HG03103 (cell line): ENCODE measurements around the gene NUS1.
A peak's percentile ranks its signal among the peaks of the same experiment; 100 is the strongest.
"Not testable (repeated sequence)": the region's sequence is repeated elsewhere in the genome, so short reads cannot be mapped to it uniquely, and the experiment has no call there.

Experiments
- ATAC-seq: cut with Tn5 transposase; IDR thresholded peaks from one replicate; pipeline ENCODE4 v1.9.1; 2021; ENCODE audit warnings: low read depth; ENCODE audit not compliant: unreplicated experiment

NUS1 gene

DNA sequence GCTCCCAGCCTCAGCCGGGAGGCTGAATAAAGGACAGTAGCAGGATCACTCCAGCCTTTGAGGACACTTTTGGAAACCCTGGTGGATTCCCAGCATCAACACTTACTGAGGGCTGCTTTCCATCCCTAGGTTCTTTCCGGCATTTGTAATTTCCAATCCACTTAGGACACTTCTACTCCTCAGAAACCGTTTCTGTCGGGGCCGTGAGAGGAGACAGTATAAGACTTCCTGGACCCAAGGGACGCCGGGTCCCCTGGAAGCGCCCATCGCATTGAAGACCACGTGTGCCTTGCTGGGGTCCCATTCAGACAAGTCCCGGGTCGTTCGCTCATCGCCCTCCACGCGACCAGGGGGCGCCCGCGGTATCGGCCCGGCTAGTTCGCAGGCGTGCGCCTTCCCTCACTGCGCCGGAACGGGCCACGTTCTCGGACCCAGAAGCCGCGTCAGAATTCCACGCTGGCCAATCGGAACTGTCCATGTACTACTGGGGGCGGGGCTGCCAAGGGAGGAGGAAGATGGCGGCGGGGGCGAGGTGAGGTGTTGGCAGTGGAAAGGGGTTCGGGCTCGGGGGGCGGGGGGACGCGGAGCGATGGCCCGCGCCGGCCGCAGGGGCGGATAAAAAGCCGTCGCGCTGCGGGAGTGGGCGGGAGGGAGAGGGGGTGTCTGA, at the start of gene NUS1:
NUS1 (plus strand) TSS at position 479 of the 667 bp plus-strand sequence. CDS start 202 bp downstream, outside the sequence.
- peak; percentile 98 for ATAC-seq

DNA sequence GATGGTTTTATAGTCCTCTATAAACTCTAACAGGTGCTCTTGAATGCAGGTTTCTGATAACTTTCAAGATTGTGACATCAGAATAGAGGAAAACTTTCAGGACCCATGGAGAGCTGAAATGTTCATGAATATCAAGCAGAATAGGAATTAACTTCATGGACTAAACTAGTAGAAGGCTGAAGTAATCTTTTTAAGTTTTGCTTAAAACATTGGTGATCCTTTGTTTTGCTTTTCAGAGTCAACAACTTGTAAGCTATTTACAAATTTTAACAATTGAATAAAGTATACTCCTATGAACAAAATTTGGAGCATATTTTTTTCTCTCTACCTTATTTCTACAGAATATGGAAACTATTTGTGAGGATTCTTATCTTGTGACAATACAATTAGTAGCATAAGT, 47.7 kb upstream of the NUS1 start:
- ATAC-seq: no peak

DNA sequence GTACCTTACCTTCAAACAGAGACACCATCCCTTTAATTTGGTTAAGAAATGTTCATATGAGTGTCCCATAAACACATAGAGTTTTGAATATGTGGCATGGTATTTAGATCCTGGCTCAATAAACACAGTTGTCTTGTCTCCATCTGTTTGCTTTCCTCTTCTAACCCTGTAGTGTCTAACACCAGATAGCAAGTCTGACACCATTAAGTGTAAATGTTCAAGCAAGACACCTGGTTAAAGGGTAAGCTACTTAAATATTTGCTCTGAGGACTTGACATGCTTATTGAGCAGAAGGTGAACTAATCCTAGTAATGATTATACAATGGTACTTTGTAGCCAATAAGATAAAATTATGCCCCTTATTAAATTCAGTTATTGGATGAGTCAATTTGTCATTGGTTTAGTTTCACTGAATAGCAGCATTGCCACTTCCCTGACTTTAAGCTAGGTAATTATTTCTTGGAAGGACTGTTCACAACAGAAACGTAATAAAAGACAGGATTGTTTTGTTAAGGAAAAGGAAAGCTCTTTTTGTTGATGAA, 46.1 kb upstream of the NUS1 start:
- ATAC-seq: no peak

DNA sequence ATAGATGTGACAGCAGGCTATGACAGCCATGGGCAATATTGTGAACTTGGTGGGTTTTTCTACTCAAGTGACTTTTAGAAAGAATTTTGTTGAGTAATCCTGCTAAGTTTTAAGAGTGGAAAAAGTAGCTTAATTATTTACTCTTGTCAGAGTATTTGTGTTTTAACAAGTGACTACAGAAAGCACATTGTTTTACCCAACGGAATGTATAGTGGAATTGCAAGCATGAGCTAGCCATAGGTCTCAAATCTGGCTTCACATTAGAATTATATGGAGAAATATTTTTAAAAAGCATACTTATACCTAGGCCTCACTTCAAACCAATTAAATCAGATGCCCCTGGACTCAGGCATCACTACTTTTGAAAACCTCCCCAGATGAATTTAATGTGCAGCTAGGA, 37.5 kb upstream of the NUS1 start:
- ATAC-seq: no peak

DNA sequence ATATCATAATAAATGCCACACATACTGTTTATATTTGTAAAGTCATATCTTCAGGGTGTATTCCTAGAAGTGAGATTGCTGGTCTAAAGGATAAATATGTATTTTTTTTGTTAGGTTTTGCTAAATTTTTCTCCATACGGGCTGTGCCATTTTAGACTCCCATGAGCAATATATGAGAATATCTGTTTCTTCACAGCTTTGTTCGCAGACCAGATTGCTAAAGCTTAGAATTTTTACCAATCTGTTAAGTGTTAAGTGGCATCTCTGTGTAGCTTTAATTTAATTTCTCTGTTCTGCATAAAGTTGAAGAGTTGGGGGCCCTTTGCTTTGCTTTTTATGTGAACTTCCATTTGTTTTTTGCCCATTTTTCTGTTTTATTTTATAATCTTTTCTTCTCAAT, 32.3 kb upstream of the NUS1 start:
- ATAC-seq: no peak

DNA sequence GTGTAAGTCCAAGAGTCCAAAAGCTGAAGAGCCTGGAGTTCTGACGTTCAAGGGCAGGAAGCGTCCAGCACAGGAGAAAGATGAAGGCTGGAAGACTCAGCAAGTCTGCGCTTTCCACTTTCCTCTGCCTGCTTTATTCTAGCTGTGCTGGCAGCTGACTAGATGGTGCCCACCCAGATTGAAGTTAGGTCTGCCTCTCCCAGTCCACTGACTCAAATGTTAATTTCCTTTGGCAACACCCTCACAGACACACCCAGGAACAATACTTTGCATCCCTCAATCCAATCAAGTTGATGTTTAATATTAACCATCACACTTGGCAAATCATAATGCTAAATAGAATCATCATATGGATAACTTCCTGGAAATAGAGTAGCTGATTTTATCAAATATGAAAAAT, 23.3 kb upstream of the NUS1 start:
- not testable (repeated sequence) for ATAC-seq

DNA sequence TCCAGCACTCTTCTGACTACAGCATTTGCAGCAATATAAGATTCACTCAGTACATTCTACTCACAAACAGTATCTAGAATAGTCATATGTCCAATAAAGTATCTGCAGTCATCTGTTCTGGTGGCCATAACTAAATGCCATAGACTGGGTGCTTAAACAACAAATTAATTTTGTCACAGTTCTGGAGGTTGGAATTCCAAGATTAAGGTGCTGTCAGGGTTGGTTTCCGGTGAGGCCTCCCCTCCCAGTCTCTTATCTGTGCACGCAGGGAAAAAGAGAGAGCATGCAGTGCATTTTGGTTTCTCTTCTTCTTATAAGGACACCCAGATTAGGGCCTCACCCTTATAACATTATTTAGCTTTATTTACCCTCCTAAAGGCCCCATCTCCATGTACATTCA, 21.3 kb upstream of the NUS1 start:
- ATAC-seq: no peak

DNA sequence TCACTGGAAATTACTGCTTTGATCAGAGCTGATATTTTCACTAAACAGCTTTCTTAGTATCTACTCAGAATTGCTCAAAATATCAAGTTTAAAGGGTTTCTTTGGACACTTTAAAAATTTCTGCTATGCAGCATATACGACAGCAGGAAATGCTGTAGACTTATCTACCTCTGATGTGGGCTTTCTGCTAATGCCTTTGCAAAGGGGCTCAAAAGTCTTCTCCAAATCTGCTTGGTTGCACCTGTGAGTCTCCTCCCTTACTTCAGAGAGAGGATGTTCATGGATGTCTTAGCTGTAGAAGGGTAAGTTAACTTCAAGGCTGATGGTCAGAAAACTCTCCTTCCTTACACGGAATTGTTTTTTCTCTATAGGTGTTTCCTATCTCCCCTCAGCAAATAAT, 19.9 kb upstream of the NUS1 start:
- ATAC-seq: no peak

DNA sequence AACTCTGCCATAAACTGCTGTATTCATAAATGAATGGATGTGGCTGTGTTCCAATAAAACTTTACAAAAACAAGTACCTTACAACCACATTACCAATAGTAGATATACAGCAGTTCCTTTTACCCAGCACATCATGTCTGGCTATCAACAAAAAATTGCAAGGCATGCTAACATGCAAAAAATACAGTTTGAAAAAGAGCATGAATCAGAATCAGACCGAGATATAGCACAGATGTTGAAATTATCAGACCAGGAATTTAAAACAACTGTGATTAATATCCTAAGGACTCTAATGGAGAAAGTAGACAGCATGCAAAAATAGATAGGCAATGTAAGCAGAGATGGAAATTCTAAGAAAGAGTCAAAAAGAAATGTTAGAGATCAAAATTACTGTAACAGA, 8.4 kb upstream of the NUS1 start:
- ATAC-seq: no peak

DNA sequence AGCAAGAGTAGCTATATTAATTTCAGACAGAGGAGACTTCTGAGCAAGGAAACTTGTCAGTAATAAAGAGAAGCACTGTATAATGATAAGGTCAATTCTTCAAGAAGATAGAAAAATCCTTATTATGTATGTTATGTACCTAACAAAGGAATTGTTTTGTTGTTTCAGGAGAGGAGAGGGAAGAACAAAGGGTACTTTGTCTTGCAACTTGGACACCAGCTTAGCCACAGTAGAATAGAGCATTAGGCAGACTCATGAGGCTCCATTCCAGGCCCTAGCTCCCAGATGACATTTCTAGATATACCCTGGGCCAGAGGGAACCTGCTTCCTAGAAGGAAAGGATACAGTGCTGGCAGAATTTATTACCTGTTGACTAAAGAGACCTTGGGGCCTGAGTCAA, 6.5 kb upstream of the NUS1 start:
- ATAC-seq: no peak

DNA sequence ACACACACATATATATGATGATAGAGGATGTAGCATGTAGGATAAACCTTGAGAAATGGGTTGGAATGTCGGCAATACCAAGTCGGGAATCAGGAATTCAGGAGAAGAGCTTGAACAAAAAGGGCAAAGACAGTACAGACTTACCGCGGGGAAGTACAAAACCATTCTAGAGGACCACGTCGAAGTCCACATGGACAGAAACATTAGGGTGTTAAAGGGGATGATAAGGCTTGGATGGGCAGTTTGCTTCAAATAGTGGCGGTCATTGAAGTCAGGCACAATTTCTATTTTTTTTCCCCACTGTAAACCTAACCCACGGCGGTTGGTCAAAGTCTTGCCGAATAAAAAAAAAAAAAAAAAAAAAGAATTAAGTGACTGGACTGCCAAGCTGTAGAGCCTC, 766 bp upstream of the NUS1 start:
- no peak for ATAC-seq

DNA sequence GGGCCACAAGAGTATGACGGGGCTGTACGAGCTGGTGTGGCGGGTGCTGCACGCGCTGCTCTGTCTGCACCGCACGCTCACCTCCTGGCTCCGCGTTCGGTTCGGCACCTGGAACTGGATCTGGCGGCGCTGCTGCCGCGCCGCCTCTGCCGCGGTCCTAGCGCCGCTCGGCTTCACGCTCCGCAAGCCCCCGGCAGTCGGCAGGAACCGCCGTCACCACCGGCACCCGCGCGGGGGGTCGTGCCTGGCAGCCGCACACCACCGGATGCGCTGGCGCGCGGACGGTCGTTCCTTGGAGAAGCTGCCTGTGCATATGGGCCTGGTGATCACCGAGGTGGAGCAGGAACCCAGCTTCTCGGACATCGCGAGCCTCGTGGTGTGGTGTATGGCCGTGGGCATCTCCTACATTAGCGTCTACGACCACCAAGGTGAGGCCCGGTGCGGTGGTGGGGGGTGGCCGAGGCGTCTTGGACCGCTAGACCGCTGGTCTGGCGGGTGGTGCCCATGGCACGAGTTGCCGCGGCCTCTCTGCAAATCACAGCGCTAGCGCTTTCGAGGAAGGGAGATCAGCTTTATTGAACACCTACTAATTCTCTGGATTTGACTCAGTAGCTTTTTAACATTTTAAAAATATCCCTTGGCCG, 511 bp downstream of the NUS1 start:
- ATAC-seq: peak; percentile 12

DNA sequence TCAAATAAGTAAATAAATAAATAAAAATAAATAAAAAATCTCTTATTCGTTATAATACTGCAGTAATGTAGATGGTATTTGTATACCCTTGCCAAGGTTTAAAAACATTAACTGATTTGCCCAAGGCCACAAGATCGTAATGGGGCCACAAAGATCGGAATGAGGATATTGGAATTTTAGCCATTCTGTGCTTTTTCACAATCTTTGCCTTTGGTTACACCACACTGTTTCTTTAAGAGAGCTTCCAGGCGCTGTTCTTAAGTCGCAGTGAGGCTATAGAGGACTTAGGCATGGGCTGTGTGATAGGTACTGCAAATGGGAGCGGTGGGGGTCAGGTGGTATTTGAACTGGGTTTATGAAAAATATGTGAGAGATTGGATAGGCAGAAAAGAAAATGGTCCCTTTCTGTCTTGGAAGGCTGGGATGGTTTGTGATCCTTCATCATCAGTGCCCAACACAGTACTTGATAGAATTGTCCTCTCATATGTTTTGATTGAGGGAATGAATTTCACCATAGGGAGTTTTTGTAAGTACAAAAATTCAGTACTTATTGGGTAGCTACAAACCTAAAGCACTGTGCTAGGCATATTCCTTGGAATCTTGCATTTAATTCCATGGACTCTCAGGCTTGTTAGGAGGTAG, 1.4 kb downstream of the NUS1 start:
- ATAC-seq: no peak

DNA sequence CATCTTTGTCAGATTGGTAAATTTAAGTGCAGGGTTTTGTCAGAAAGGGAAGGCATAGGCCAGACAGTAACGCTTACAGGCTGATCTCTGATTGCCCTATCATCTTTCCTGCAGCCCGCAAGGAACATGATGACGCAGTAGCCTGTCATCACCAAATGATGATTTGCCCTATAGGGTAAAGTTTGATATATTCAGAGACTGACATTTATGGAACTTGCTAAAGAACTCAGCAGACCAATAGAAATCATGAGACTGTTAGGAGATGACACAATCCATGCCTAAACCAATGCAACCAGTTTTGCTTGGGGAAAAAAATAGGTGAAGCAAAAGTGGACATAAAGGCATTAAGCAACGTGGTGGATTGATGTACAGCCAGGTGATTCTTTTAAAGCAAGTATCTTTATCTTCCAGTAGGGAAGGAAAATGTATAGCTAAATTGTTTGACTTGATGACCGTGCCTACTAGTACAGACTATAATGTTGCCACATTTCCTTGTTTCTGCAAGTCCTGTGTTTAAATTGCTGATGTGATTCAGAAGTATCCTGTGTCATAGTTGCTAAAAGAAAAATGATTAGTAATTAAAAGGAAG, 2.4 kb downstream of the NUS1 start:
- no peak for ATAC-seq

DNA sequence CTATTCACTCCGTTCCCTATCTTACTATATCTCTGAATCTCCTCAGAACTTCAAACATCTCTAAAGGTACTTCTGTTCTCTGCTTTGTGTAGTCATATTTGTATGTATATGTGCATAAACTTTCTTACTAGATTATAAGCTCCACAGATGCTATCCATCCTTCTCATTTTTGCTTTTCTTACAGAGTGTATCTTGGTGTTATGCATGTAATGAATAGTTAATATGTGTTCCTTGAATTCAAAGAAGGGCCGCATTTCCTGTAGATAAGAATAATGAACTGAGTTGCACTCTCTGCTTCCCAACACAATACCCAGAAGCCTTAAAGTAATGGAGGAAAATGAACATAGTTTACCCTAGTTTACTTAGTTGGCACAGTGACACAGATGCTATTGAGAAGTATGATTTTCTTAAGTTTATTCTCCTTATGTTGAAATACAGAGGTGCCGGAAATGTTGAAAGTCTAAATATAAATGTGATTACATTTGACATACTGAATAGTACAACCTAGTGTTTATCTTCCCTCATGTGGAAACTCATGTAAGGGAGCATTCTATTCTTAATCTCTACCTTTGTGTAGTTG, 6.0 kb downstream of the NUS1 start:
- no peak for ATAC-seq

DNA sequence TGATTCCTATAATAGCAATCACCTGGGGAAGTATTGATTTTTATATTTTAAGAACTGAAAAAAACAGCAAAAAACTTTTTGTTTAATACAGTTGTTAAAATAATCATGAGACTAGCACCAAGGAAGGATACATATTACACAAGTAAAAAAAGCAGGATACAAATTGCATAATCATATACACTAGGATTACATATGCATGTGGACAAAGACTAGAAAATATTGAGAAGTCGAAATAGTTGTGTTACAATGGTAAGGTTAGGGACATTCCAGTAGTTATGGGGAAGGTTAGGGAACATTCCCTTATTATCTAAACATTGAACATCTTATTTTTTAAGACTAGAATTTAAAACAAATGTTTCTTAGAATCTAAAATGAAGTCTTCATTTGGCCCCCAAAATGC, 9.5 kb downstream of the NUS1 start:
- ATAC-seq: no peak

DNA sequence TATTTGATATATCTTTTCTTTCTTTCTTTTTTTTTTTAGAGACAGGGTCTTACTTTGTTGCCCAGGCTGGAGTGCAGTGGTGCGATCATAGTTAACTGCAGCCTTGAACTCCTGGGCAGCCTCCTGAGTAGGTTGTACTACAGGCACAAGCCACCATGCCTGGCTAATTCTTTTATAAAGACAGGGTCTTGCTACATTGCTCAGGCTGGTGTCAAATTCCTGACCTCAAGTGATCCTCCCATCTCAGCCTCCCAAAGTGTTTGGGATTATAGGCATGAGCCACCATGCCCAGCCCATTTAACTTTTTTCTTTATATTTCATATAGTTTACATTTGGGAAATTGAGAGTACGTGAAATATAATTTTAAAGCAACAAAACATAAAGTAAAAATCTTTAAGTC, 10.1 kb downstream of the NUS1 start:
- no peak for ATAC-seq

DNA sequence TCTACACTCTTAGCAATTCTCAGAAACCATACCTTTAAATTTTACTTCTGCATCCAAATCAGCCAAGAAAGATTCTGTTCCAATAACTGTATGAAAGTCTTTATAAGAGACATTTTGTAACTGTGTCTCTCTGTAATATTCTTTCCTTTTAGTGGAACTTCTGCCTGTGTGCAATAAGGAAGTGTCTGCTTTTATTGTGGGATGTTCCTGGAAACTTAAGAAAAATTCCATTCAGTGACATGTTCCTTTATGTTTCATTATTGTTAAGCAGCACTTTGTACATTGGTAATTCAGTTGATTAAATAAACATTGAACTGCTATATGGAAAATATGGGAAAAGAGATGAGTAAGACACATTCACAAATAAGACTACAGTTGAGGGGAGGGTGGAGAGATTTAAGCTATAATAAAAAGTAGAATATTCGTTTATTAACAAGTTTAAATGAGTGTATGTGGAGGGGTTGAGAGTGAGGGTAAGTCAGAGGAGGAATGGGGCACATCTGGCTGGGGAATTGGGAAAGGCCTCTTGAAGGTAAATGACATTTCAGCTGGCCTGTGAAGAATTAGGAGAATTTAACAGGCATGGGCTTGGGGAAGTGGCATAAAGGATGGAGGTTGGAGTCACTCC, 11.9 kb downstream of the NUS1 start:
- ATAC-seq: no peak

DNA sequence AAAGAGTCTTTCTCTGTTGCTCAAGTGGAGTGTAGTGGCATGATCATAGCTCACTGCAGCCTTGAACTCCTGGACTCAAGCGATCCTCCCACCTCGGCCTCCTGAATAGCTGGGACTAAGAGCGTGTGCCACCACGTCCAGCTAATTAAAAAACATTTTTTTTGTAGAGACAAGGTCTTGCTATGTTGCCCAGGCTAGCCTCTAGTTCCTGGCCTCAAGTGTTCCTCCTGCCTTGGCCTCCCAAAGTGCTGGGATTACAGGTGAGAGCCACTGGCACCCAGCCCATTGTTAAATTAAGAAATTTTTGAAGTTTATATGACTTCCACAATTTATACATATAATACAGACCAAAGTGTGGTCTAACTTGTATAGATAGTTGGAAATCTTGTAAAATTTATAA, 14.3 kb downstream of the NUS1 start:
- ATAC-seq: not testable (repeated sequence)

DNA sequence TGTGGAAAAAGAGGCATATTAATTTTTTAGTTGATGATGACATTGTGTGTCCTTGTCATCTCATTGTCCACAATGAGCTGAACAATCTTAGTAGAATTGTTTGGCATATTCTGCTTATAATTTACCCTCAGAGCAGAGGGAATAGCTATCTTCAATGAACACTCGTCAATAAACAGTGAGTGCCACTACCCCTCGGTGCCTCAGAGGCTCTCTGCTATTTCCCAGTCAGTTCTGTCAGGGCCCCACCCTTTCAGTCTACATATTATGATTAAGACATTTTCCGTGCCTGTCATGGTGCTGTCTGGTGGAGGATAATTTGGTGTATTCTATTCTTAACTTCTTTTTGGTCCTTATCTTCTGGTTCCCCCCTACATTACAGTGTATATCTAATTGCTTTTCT, 31.2 kb downstream of the NUS1 start:
- ATAC-seq: no peak
